B cell (primary cell): ENCODE results near the gene IFTAP. TPM values are rescaled to one million over a fixed set of nuclear protein-coding genes. Genes with fewer than 3 reads are reported as not detected.

Source experiments
- ATAC-seq: fragments of 200-7000 bp; cut with Tn5 transposase; one replicate; pipeline ENCODE4 v1.10.0; 2021; ENCODE audit warnings: low read depth, mild to moderate bottlenecking, moderate number of reproducible peaks, moderate library complexity
- CTCF ChIA-PET: fragments of 350-600 bp; sonication (Branson Sonifier 250); formaldehyde crosslinking; loops from one replicate; lab custom pipeline; 2021; ENCODE audit warnings: antibody characterized with exemption, inconsistent platforms; lab: Charles Lee
- POLR2A ChIA-PET: fragments of 350-600 bp; sonication (Branson Sonifier 250); formaldehyde crosslinking; loops from one replicate; lab custom pipeline; 2021; ENCODE audit warnings: antibody characterized with exemption; lab: Charles Lee
- DNase-seq: peaks from one replicate; pipeline ENCODE4 v3.0.0; 2013
- H2AFZ ChIP-seq: 2 replicates; pipeline ENCODE4 v1.6.1; 2012; ENCODE audit warnings: mild to moderate bottlenecking, low read depth, low read length; ENCODE audit not compliant: insufficient read depth, poor library complexity, severe bottlenecking
- H3K27ac ChIP-seq, 2 donors: 1 replicate in 1 of 2; 2 replicates in 1 of 2; pipeline ENCODE4 v1.5.1; 2012 to 2013; ENCODE audit warnings: low read length in 2 of 2, mild to moderate bottlenecking in 2 of 2, moderate library complexity in 1 of 2
- H3K27me3 ChIP-seq, 4 experiments: fragments of 200-600 bp in 1 of 4; sonication (generic) in 1 of 4; replicated peaks in 1 of 4; 1 replicate in 2 of 4; 2 replicates in 2 of 4; pipeline versions ENCODE4 v1.6.1 to v1.7.0; 2013 to 2016; ENCODE audit warnings: low read length in 3 of 4, mild to moderate bottlenecking in 2 of 4, mixed read lengths in 1 of 4, moderate library complexity in 1 of 4; ENCODE audit not compliant: insufficient read depth in 4 of 4, control insufficient read depth in 3 of 4; ENCODE audit errors: control extremely low read depth in 1 of 4
- H3K36me3 ChIP-seq, 2 experiments: replicated peaks in 1 of 2; 1 replicate in 1 of 2; 2 replicates in 1 of 2; pipeline versions ENCODE4 v1.6.1 to v1.7.1; 2013; ENCODE audit warnings: low read length in 1 of 2; ENCODE audit not compliant: insufficient read depth in 2 of 2, control insufficient read depth in 1 of 2; ENCODE audit errors: control extremely low read depth in 1 of 2, extremely low read depth in 1 of 2
- H3K4me1 ChIP-seq, 2 donors: fragments of 200-600 bp in 1 of 2; sonication (generic) in 1 of 2; 1 replicate in 1 of 2; 2 replicates in 1 of 2; pipeline versions ENCODE4 v1.5.1 to v1.6.1; 2013 to 2017; ENCODE audit warnings: low read length in 2 of 2; ENCODE audit not compliant: control insufficient read depth in 2 of 2, insufficient read depth in 2 of 2
- H3K4me2 ChIP-seq: replicated peaks from 2 replicates; pipeline ENCODE3; 2012; ENCODE audit warnings: mild to moderate bottlenecking, low read depth, low read length; ENCODE audit not compliant: poor library complexity, severe bottlenecking
- H3K4me3 ChIP-seq, 5 experiments: fragments of 200-600 bp in 1 of 5; sonication (generic) in 1 of 5; 1 replicate in 3 of 5; 2 replicates in 2 of 5; pipeline versions ENCODE4 v1.5.1 to v1.7.0; 2011 to 2016; ENCODE audit warnings: low read length in 4 of 5, mild to moderate bottlenecking in 4 of 5, low read depth in 2 of 5, control low read depth in 1 of 5, moderate library complexity in 1 of 5; ENCODE audit not compliant: insufficient read depth in 1 of 5; ENCODE audit errors: control extremely low read depth in 1 of 5, extremely low read depth in 1 of 5
- H3K79me2 ChIP-seq: fragments of 200-600 bp; sonication (generic); one replicate; pipeline ENCODE4 v1.6.0; 2016; ENCODE audit warnings: low read length; ENCODE audit not compliant: control insufficient read depth, insufficient read depth
- H3K9ac ChIP-seq: fragments of 200-600 bp; sonication (generic); 2 replicates; pipeline ENCODE4 v1.6.1; 2017; ENCODE audit warnings: mild to moderate bottlenecking, low read length, moderate library complexity
- H3K9me3 ChIP-seq, 3 donors: one replicate each; pipeline versions ENCODE4 v1.6.1 to v1.7.1; 2013; ENCODE audit warnings: low read length in 2 of 3; ENCODE audit not compliant: control insufficient read depth in 2 of 3, insufficient read depth in 1 of 3; ENCODE audit errors: control extremely low read depth in 1 of 3
- H4K20me1 ChIP-seq: 2 replicates; pipeline ENCODE4 v1.6.0; 2012; ENCODE audit warnings: mild to moderate bottlenecking, low read length; ENCODE audit not compliant: insufficient read depth, control insufficient read depth, poor library complexity, severe bottlenecking
- H3K27ac Mint-ChIP-seq: one replicate; pipeline ENCODE4 v1.8.0; 2021; ENCODE audit warnings: mixed read lengths
- H3K27me3 Mint-ChIP-seq: one replicate; pipeline ENCODE4 v1.8.0; 2021; ENCODE audit warnings: mixed read lengths
- H3K4me1 Mint-ChIP-seq: one replicate; pipeline ENCODE4 v1.8.0; 2021; ENCODE audit warnings: mixed read lengths
- H3K4me3 Mint-ChIP-seq: one replicate; pipeline ENCODE4 v1.8.0; 2021; ENCODE audit warnings: mixed read lengths
- H3K9me3 Mint-ChIP-seq: one replicate; pipeline ENCODE4 v1.8.0; 2022; ENCODE audit warnings: mixed read lengths; ENCODE audit not compliant: insufficient read depth
- EZH2 ChIP-seq: IDR thresholded peaks from 2 replicates; pipeline ENCODE4 v1.6.1; 2012; ENCODE audit warnings: borderline replicate concordance, low read depth, mild to moderate bottlenecking, moderate library complexity, low read length; ENCODE audit not compliant: insufficient read depth, poor library complexity, severe bottlenecking
- WGBS: methylation state at CpG from one replicate; pipeline ENCODE4 v1.1.5; 2013; ENCODE audit warnings: missing lambda C conversion rate; ENCODE audit not compliant: insufficient coverage; 5-methylcytosine and 5-hydroxymethylcytosine counted together
- intact Hi-C: fragments of 100-400 bp; cut with micrococcal nuclease; formaldehyde crosslinking; loops from one replicate; pipeline ENCODE4 v1.10.0; 2022
- polyA plus RNA-seq: library from polyadenylated mRNA; depleted of rRNA; stranded (reverse); fragments of >200 nt; gene quantifications from 2 replicates; pipeline ENCODE4 v1.2.3, GENCODE V29; 2012
- total RNA-seq, 2 donors: library from RNA; stranded (reverse); fragments of 120-200 nt in 1 of 2; gene quantifications; 1 replicate in 1 of 2; 2 replicates in 1 of 2; pipeline versions ENCODE4 v1.2.3 to v1.2.4, GENCODE V29; 2013 to 2022
- TF ChIP-seq, protein P1 (sequence below): fragments of 200-600 bp; IDR thresholded peaks from one replicate; pipeline ENCODE4 v1.8.0; 2022; ENCODE audit warnings: antibody characterized with exemption, mild to moderate bottlenecking

The IFTAP gene
- total and polyA plus RNA-seq, 2 donors (not counting 1 experiment from before 2014, with no cell fraction given) = 0.31 TPM; not detected in 1

DNA sequence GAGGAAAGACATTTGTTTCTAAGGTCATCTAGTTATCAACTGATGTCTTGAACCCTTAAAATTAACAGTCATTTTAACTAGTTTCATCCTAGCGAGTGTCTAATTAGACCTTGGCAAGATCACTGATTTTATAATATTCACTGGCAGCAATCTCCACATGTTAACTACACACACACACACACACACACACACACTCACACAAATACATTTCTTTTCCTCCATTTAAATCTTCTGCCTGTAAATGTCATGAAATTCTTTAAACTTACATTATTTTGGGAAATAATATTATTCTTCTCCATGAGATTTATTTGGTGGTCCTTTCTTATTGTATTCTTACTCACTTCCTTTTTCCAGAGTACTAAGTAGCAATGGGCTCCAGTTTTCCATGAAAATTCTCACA lies 2.9 kb upstream of the IFTAP start:
- intact Hi-C loops = no loop called here
- ChIA-PET CTCF (no interaction called here), POLR2A (no interaction called here)
- H2AFZ ChIP-seq = no peak overlapping the region
- no CpG with 5 or more reads among the region's 1 CpG for WGBS
- H4K20me1 ChIP-seq = no peaks in the 10 kb centered on the region
- Mint-ChIP-seq H3K27ac (no peak overlapping the region), H3K27me3 (peaks cover 54% of the 10 kb centered on the region), H3K4me3 (no peak overlapping the region), H3K9me3 (no peaks in the 10 kb centered on the region), H3K4me1 (peaks cover 10% of the 10 kb centered on the region)
- H3K27ac ChIP-seq = no peak overlapping the region
- H3K36me3 ChIP-seq = no peaks in the 10 kb centered on the region
- ATAC-seq (no peak), DNase-seq (no peak)
- H3K4me1 ChIP-seq = peaks cover 8 to 15% of the 10 kb centered on the region in 2 donors
- no peak overlapping the region for H3K4me3 ChIP-seq
- H3K9ac ChIP-seq = no peak overlapping the region
- TF ChIP-seq EZH2 = no peak
- TF ChIP-seq, protein P1, sequence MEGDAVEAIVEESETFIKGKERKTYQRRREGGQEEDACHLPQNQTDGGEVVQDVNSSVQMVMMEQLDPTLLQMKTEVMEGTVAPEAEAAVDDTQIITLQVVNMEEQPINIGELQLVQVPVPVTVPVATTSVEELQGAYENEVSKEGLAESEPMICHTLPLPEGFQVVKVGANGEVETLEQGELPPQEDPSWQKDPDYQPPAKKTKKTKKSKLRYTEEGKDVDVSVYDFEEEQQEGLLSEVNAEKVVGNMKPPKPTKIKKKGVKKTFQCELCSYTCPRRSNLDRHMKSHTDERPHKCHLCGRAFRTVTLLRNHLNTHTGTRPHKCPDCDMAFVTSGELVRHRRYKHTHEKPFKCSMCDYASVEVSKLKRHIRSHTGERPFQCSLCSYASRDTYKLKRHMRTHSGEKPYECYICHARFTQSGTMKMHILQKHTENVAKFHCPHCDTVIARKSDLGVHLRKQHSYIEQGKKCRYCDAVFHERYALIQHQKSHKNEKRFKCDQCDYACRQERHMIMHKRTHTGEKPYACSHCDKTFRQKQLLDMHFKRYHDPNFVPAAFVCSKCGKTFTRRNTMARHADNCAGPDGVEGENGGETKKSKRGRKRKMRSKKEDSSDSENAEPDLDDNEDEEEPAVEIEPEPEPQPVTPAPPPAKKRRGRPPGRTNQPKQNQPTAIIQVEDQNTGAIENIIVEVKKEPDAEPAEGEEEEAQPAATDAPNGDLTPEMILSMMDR = no peak
- peaks cover 0 to 19% (median 17%) of the 10 kb centered on the region in 4 experiments for H3K27me3 ChIP-seq
- no peaks in the 10 kb centered on the region for H3K79me2 ChIP-seq
- no peak overlapping the region for H3K4me2 ChIP-seq
- H3K9me3 ChIP-seq = no peaks in the 10 kb centered on the region

DNA sequence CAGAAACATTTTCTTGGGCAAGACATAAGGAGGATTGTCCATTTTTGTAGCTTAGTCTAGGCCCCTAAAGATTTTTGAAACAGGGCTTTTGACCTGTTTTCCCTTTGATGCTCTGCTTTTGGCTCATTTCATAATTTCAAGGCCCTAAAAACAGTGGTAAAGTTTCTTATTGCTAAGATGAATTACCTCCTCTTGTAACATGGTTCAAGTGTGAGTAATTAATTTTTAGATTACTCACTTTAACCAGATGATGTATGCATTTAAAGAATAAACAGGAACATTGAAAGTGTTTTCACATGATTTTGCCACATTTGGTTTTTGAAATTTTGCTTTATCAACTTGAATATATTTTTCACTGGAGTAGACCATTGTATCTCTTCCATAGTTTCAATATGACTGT lies 2.6 kb downstream of the IFTAP start:
- H4K20me1 ChIP-seq = no peaks in the 10 kb centered on the region
- ChIA-PET POLR2A (no interaction called here), CTCF (no interaction called here)
- peaks cover 11% of the 10 kb centered on the region for H3K4me1 Mint-ChIP-seq
- no peak overlapping the region for H3K4me3 ChIP-seq
- no peaks in the 10 kb centered on the region for H3K79me2 ChIP-seq
- H3K27ac Mint-ChIP-seq = no peak overlapping the region
- H3K9me3 ChIP-seq = no peaks in the 10 kb centered on the region
- H3K9me3 Mint-ChIP-seq = no peaks in the 10 kb centered on the region
- DNase-seq (no peak), ATAC-seq (no peak)
- peaks cover 62% of the 10 kb centered on the region for H3K27me3 Mint-ChIP-seq
- H3K27me3 ChIP-seq = peaks cover 0 to 39% (median 23%) of the 10 kb centered on the region in 4 experiments
- H3K4me2 ChIP-seq = no peak overlapping the region
- H3K27ac ChIP-seq = no peak overlapping the region
- intact Hi-C loops = no loop called here
- no peak for TF ChIP-seq EZH2
- TF ChIP-seq, protein P1 = no peak
- no peak overlapping the region for H2AFZ ChIP-seq
- H3K36me3 ChIP-seq = no peaks in the 10 kb centered on the region
- no peak overlapping the region for H3K9ac ChIP-seq
- peaks cover 8 to 15% of the 10 kb centered on the region in 2 donors for H3K4me1 ChIP-seq
- no peak overlapping the region for H3K4me3 Mint-ChIP-seq
